Stimulated activated CD8-positive, alpha-beta memory T cell treated with anti-CD3 and anti-CD28 coated beads, Interleukin-12 subunit alpha, Interleukin-12 subunit beta, amount 100 ng/mL, for 24 hours (primary cell): ENCODE results near the gene BCAS4.
"Not testable (repeated sequence)": the region's sequence is repeated elsewhere in the genome, so short reads cannot be mapped to it uniquely, and the experiment has no call there.

Experiments
- DNase-seq: peaks from one replicate; pipeline ENCODE4 v3.0.0-alpha.2; 2020; ENCODE audit errors: extremely low read depth

The BCAS4 gene

GRCh38 chr20:50794846-50795634 lies at the start of gene BCAS4:
TSS of gene BCAS4 (plus strand) at chr20:50795061. CDS start at chr20:50795084, 23 bp downstream.
- DNase-seq = peak; percentile 44

GRCh38 chr20:50745634-50746137 lies 49.2 kb upstream of the BCAS4 start:
- no peak for DNase-seq

GRCh38 chr20:50746138-50746940 lies 48.5 kb upstream of the BCAS4 start:
- DNase-seq = no peak

- no peak for DNase-seq
Measured at GRCh38 chr20:50747275-50747674, 47.6 kb upstream of the BCAS4 start.

GRCh38 chr20:50750145-50750671 lies 44.7 kb upstream of the BCAS4 start:
- no peak for DNase-seq

- DNase-seq = no peak
Measured at GRCh38 chr20:50753152-50753551, 41.7 kb upstream of the BCAS4 start.

GRCh38 chr20:50754420-50754819 lies 40.4 kb upstream of the BCAS4 start:
- DNase-seq = no peak

- no peak for DNase-seq
Measured at GRCh38 chr20:50756447-50756846, 38.4 kb upstream of the BCAS4 start.

GRCh38 chr20:50758469-50758868 lies 36.4 kb upstream of the BCAS4 start:
- no peak for DNase-seq

GRCh38 chr20:50758992-50759391 lies 35.9 kb upstream of the BCAS4 start:
- DNase-seq = no peak

GRCh38 chr20:50759678-50760077 lies 35.2 kb upstream of the BCAS4 start:
- DNase-seq = no peak

- no peak for DNase-seq
Measured at GRCh38 chr20:50762045-50762422, 32.8 kb upstream of the BCAS4 start.

- no peak for DNase-seq
Measured at GRCh38 chr20:50762435-50763220, 32.2 kb upstream of the BCAS4 start.

GRCh38 chr20:50763550-50764458 lies 31.1 kb upstream of the BCAS4 start:
- not testable (repeated sequence) for DNase-seq

- DNase-seq = not testable (repeated sequence)
Measured at GRCh38 chr20:50765251-50765650, 29.6 kb upstream of the BCAS4 start.

GRCh38 chr20:50765674-50766073 lies 29.2 kb upstream of the BCAS4 start:
- DNase-seq = no peak

- DNase-seq = not testable (repeated sequence)
Measured at GRCh38 chr20:50766955-50767809, 27.7 kb upstream of the BCAS4 start.

GRCh38 chr20:50768991-50769390 lies 25.9 kb upstream of the BCAS4 start:
- DNase-seq = not testable (repeated sequence)

- not testable (repeated sequence) for DNase-seq
Measured at GRCh38 chr20:50769551-50770085, 25.2 kb upstream of the BCAS4 start.
